Stimulated activated naive B cell treated with anti-CD40 and anti-IgM and Interleukin-4, amounts not matched to agents 10 μg/mL and 1 μg/mL and 100 μg/mL, for 72 hours (primary cell): ENCODE measurements around the gene RRBP1.

Source experiments
- ATAC-seq, 2 donors: fragments of 150-1000 bp; cut with Tn5 transposase; replicated peaks; 2 replicates each; pipeline ENCODE4 v1.10.0; 2021; ENCODE audit warnings: moderate library complexity in 1 of 2
- DNase-seq: peaks from one replicate; pipeline ENCODE4 v3.0.0; 2021
- H3K27ac Mint-ChIP-seq: one replicate; pipeline ENCODE4 v1.8.0; 2022; ENCODE audit warnings: mild to moderate bottlenecking, mixed read lengths
- H3K27me3 Mint-ChIP-seq, 2 donors: one replicate each; pipeline ENCODE4 v1.8.0; 2022; ENCODE audit warnings: mixed read lengths in 2 of 2
- H3K36me3 Mint-ChIP-seq, 2 donors: one replicate each; pipeline ENCODE4 v1.8.0; 2022; ENCODE audit warnings: mixed read lengths in 2 of 2, mild to moderate bottlenecking in 1 of 2
- H3K4me1 Mint-ChIP-seq, 2 donors: one replicate each; pipeline ENCODE4 v1.8.0; 2022; ENCODE audit warnings: mixed read lengths in 2 of 2, mild to moderate bottlenecking in 1 of 2
- H3K4me3 Mint-ChIP-seq, 2 donors: one replicate each; pipeline ENCODE4 v1.8.0; 2022; ENCODE audit warnings: mild to moderate bottlenecking in 2 of 2, mixed read lengths in 2 of 2, moderate library complexity in 1 of 2
- H3K9me3 Mint-ChIP-seq, 2 donors: one replicate each; pipeline ENCODE4 v1.8.0; 2022; ENCODE audit warnings: mixed read lengths in 2 of 2, mild to moderate bottlenecking in 1 of 2

RRBP1 gene, protein sequence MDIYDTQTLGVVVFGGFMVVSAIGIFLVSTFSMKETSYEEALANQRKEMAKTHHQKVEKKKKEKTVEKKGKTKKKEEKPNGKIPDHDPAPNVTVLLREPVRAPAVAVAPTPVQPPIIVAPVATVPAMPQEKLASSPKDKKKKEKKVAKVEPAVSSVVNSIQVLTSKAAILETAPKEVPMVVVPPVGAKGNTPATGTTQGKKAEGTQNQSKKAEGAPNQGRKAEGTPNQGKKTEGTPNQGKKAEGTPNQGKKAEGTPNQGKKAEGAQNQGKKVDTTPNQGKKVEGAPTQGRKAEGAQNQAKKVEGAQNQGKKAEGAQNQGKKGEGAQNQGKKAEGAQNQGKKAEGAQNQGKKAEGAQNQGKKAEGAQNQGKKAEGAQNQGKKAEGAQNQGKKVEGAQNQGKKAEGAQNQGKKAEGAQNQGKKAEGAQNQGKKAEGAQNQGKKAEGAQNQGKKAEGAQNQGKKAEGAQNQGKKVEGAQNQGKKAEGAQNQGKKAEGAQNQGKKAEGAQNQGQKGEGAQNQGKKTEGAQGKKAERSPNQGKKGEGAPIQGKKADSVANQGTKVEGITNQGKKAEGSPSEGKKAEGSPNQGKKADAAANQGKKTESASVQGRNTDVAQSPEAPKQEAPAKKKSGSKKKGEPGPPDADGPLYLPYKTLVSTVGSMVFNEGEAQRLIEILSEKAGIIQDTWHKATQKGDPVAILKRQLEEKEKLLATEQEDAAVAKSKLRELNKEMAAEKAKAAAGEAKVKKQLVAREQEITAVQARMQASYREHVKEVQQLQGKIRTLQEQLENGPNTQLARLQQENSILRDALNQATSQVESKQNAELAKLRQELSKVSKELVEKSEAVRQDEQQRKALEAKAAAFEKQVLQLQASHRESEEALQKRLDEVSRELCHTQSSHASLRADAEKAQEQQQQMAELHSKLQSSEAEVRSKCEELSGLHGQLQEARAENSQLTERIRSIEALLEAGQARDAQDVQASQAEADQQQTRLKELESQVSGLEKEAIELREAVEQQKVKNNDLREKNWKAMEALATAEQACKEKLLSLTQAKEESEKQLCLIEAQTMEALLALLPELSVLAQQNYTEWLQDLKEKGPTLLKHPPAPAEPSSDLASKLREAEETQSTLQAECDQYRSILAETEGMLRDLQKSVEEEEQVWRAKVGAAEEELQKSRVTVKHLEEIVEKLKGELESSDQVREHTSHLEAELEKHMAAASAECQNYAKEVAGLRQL (N-terminal part only)

DNA sequence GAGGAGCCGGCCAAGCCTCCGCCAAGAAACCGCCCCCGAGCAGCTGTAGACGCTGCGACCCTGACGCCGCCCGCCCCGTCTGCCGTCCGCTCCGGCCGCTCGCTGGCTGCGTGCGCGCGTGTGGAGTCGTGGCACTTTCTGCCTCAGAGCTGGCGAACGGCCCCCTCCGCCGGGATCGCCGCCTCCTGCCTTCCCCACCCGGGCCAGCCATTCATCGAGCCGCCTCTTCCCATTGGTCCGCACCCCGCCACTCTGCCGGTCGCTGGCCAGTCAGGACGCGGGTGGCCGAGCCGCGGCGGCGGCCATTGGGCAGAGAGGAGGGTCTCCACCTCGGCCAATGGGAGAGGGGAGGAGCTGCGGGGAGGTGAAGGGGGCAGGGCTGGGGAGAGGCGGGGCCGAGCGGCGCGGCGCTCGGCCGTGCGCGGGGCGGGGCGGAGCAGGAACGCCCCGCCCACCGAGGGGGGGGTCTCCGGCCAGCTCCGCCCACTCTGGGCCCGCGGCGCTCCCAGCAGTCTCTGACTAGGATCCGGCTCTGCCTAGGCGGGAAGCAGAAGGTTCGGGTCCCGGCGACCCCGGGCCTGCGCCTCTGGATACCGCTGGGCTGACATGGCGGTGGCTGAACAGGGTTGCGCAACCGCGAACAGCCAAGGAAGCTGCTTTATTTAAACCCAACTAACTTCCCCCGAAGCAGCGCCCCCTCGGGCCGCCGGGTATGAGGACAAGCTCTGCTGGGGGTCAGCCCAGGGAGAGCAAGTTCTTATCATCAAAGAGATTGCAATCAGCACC is at the start of gene RRBP1:
Gene RRBP1, minus strand, starts transcription at position 140 of the 786 bp plus-strand sequence. CDS start 21,735 bp downstream, outside the sequence.
- H3K9me3 Mint-ChIP-seq, result peaks cover 5% of the 10 kb centered on the region in 2 donors
- DNase-seq, result peak; percentile 97
- peaks cover 12 to 16% of the 10 kb centered on the region in 2 donors for H3K36me3 Mint-ChIP-seq
- peaks cover 18 to 26% of the 10 kb centered on the region in 2 donors for H3K27me3 Mint-ChIP-seq
- H3K4me1 Mint-ChIP-seq, result peaks cover 17 to 25% of the 10 kb centered on the region in 2 donors
- ATAC-seq, result peak; percentile 91 to 92
- H3K4me3 Mint-ChIP-seq, result peak within 1 kb of the TSS; percentile 90
- peak within 1 kb of the TSS; percentile 93 for H3K27ac Mint-ChIP-seq

DNA sequence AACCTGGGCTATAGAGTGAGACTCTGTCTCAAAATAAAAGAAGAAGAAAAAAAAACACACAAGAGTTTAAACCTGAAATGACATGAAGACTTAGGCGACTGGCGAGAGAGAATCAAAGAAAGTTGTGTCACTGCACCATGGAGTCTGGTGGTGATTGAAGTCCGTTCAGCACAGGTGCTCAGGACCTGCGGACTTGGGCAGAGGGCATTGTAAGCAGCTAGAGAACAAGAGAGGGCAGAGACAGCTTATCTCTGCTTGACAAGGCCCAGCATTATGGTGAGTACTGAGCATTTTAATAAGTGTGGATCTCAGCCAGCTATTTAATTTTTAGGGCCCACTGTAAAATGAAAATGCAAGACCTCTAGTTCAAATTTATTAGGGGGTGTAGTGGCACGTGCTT is 49.2 kb upstream of the RRBP1 start:
- Mint-ChIP-seq H3K27me3 (peaks cover 10 to 27% of the 10 kb centered on the region in 2 donors), H3K4me1 (no peaks in the 10 kb centered on the region), H3K4me3 (no peak overlapping the region), H3K36me3 (peaks cover 0 to 3% of the 10 kb centered on the region in 2 donors), H3K27ac (no peak overlapping the region), H3K9me3 (peaks cover 2 to 5% of the 10 kb centered on the region in 2 donors)
- DNase-seq, result no peak
- no peak for ATAC-seq

DNA sequence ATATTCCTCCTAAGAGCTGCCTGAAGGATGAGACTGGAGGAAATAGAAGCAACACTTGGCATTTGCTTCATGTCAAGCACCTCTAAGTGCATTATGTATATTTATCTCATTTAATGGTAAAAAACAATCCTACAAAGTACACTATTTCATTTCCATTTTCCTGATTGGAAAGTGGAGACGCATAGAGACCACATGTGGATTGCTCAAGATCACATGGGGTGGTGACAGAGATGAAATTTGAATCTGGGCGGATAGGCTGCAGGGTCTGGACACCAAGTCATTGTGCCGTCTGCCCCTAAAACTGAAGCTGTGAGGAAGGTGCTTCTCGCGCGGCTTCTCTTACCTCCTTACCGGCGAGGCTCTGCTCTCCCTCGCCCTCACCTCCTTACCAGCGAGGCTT is 48.0 kb upstream of the RRBP1 start:
- no peaks in the 10 kb centered on the region for H3K36me3 Mint-ChIP-seq
- H3K9me3 Mint-ChIP-seq, result no peaks in the 10 kb centered on the region
- ATAC-seq (no peak), DNase-seq (no peak)
- no peak overlapping the region for H3K27ac Mint-ChIP-seq
- H3K27me3 Mint-ChIP-seq, result peaks cover 10 to 27% of the 10 kb centered on the region in 2 donors
- H3K4me3 Mint-ChIP-seq, result no peak overlapping the region
- H3K4me1 Mint-ChIP-seq, result no peaks in the 10 kb centered on the region

DNA sequence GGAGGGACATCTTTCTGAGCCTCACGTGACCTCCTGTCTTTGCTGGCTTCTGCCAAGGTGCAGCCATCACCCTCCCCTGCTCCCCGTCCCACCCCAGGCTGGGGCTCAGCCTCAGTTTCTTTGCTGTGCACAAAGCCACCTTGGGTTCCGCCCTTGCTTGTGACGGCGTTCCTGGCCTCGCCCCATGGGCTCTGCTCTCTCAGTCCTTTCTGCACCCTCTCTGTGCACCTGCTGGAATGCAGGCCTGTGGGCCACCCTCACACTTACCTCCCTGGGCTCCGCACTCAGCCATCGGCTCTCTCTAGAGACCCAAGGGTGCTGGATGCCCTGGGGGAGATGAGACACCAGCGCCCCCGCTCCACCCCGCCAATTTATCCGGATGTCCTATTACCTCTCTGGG is 46.0 kb upstream of the RRBP1 start:
- Mint-ChIP-seq H3K27ac (peak overlapping the region; percentile 0), H3K9me3 (no peaks in the 10 kb centered on the region), H3K36me3 (no peaks in the 10 kb centered on the region), H3K4me1 (no peaks in the 10 kb centered on the region), H3K27me3 (peaks cover 15 to 33% of the 10 kb centered on the region in 2 donors), H3K4me3 (no peak overlapping the region)
- ATAC-seq (no peak), DNase-seq (no peak)

DNA sequence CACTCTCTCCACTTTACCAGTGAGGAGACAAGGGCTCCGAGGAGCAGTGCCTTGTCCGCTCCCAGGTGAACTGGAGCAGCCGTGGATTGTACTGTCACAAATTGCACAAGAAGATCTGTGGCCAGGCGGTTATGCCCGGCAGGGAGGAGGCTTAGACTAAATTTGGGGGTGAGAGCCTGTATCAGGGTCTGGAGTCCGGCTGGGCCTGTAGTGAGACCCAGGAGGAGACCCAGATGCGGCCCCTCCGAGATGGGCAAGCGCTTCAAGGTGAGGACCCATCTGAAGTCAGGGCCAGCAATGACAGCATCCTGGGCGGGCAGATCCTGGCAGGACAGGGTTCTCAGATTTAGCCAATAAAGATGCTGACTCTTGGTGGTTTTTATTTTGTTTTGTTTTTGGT is 45.3 kb upstream of the RRBP1 start:
- Mint-ChIP-seq H3K27ac (no peak overlapping the region), H3K4me3 (no peak overlapping the region), H3K4me1 (no peaks in the 10 kb centered on the region), H3K9me3 (no peaks in the 10 kb centered on the region), H3K27me3 (peaks cover 20 to 31% of the 10 kb centered on the region in 2 donors), H3K36me3 (no peaks in the 10 kb centered on the region)
- ATAC-seq (no peak), DNase-seq (no peak)

DNA sequence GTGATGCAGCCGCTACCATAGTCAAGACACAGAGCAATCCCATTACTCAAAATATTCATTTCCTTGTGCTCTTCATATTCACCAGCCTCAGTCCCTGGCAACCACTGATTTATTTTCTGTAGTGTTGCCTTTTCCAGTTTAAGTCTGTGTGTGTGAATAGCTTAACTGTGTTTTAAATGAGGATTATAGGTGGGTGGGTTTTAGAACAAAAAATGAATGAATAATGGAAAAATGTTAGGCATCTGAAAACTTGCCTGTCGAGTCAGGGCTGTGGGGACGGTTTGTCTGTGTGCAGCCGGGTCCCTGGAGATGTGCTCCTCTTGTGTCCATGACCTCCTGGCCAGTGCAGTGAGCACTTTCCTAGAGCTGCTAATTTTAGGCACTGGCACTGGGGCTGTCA is 44.9 kb upstream of the RRBP1 start:
- no peak overlapping the region for H3K27ac Mint-ChIP-seq
- no peak for DNase-seq
- H3K27me3 Mint-ChIP-seq, result peaks cover 20 to 32% of the 10 kb centered on the region in 2 donors
- H3K9me3 Mint-ChIP-seq, result no peaks in the 10 kb centered on the region
- no peaks in the 10 kb centered on the region for H3K36me3 Mint-ChIP-seq
- ATAC-seq, result no peak
- H3K4me1 Mint-ChIP-seq, result no peaks in the 10 kb centered on the region
- H3K4me3 Mint-ChIP-seq, result no peak overlapping the region

DNA sequence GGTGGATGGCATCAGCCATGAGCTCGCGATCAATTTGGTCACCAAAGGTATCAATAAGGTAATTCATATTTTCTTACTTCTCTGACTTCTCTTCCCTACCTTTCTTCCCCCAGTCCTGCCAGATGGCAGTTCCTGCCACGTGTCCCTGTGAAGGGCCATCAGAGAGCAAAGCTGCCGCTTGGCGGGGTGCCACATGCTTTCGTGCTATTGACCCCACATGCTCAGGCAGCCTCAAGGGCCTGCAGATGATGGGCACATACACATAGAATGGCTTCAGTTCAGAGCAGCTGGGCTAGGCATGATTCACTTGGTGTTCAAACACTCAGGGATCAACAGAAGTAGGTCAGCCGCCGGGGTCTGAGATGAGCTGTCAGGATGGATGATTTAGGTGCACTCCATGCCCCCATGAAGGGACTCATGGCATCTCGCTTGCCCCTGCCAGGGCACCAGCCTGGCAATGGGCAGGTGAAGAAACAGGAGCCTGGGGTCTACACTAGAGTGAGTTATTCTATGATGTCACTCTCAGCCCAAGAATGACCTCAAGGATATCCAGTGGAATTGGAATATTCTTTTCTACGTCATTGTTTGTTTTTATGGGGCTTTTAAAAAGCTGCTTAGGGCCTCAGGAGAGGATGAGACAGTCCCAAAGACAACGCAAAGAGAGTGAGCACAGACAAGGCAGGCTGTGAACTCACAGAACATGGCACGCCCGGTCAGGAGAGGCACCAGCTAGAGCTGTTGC is 43.2 kb upstream of the RRBP1 start:
- Mint-ChIP-seq H3K27ac (no peak overlapping the region), H3K36me3 (no peaks in the 10 kb centered on the region), H3K9me3 (no peaks in the 10 kb centered on the region), H3K4me3 (no peak overlapping the region), H3K4me1 (no peaks in the 10 kb centered on the region), H3K27me3 (peaks cover 16 to 33% of the 10 kb centered on the region in 2 donors)
- no peak for ATAC-seq
- no peak for DNase-seq

DNA sequence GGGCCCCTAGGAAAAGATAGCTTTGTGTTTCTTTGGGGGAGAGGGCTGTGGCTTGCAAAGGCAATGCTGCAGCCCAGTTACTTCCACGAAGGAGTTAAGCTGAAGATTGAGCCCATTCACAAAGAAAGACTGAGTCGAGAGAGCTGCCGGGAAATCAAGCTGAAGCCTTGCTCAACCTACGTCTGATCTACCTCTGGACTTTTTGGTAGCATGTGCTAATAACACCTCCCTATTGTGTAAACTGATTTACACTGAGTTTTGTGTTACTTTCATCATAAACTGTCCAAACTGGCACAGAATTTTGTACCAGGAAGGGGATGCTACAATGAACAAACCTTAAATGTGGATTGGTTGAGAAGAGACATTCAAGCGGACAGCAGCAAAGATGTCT is 41.3 kb upstream of the RRBP1 start:
- Mint-ChIP-seq H3K9me3 (no peaks in the 10 kb centered on the region), H3K4me3 (no peak overlapping the region), H3K4me1 (no peaks in the 10 kb centered on the region), H3K27me3 (peaks cover 13 to 32% of the 10 kb centered on the region in 2 donors), H3K27ac (no peak overlapping the region), H3K36me3 (no peaks in the 10 kb centered on the region)
- DNase-seq, result no peak
- ATAC-seq, result no peak

DNA sequence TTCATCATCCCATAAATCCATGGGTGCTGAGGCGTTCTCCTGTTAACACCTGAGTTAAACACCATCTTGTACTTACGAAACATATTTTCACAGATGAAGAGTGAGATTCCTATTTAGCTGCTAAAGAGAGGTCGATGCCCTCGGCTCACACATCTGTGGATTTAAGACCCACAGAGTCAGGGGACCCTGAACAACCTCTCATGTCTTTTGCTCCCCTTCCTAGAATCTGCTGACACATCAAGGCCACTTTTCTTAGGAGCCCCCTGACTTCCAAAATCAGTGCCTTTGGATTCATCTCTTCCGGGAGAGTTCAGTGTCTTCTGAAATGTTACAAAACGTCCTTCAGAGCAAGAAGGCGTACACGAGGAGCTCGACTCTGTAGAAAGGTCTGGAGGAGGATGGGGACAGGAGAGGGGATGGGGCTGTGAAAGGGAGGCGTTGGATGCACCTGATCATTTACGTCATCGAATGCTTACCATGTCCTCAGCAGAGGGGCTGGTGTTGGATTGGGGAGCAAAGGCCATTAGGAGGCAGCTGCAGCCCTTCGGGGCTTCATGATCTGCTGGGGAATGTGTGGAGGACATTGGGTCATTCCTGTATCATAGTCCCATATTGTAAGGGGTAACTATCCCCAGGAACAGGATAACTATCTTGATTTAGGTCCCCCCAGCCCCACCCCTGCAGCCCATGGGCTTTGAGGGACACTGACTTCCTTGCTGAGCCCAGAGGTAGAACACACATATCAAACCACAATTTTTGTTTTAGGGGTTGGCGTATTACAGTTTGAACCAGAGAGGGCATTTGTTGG is 40.7 kb upstream of the RRBP1 start:
- no peaks in the 10 kb centered on the region for H3K36me3 Mint-ChIP-seq
- no peaks in the 10 kb centered on the region for H3K4me1 Mint-ChIP-seq
- ATAC-seq, result no peak
- H3K4me3 Mint-ChIP-seq, result no peak overlapping the region
- no peaks in the 10 kb centered on the region for H3K9me3 Mint-ChIP-seq
- DNase-seq, result no peak
- H3K27me3 Mint-ChIP-seq, result peaks cover 10 to 28% of the 10 kb centered on the region in 2 donors
- peak overlapping the region; percentile 75 for H3K27ac Mint-ChIP-seq

DNA sequence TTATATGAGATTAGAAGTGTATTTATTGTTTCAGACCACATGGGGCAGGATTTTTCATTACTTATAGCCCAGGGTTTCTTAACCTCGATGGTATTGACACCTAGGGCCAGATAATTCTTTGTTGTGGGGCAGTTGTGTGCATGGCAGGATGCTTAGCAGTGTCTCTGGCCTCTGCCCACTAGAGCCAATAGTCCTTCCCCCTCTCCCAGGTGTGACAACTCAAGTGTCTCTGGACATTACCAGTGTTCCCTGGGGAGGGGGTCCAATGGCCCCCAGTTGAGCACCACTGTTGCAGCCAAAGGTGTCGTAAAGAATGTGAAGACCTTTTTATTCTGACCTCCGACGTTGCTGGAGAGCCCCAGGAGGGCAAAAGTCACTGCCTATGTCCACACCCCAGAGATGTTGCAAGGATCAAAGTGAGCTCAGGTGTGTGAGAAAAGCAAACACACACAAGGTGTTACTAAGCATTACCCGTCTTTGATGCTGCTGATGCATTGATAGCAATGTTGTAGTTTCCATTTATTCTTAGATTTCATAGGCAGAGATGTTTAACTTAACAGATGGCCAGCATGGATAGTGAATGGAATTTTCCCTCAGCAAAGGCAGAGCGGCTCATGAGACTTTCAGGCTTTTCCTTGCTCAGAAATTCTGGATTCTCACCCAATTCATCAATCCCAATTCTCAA is 39.9 kb upstream of the RRBP1 start:
- DNase-seq, result no peak
- H3K4me1 Mint-ChIP-seq, result no peaks in the 10 kb centered on the region
- peaks cover 10 to 28% of the 10 kb centered on the region in 2 donors for H3K27me3 Mint-ChIP-seq
- H3K36me3 Mint-ChIP-seq, result no peaks in the 10 kb centered on the region
- H3K9me3 Mint-ChIP-seq, result no peaks in the 10 kb centered on the region
- ATAC-seq, result no peak
- no peak overlapping the region for H3K4me3 Mint-ChIP-seq
- H3K27ac Mint-ChIP-seq, result no peak overlapping the region

DNA sequence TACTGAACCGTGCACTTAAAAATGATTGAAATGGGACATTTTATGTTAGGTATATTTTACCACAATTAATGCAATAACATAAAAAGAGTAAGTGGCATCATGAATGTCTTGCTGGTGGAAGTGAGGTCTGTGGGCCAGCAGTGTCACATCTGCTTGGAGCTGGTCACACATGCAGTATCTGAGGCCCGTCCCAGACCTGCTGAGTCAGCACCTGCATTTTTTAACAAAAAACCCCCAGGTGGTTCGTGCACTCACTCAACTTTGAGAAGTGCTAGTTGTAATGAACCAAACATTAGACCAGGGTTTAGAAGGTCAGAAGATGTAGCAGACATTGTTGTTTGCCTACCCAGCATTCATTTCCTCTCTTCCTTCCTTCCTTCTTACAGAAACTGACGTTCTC is 38.7 kb upstream of the RRBP1 start:
- ATAC-seq, result no peak
- H3K9me3 Mint-ChIP-seq, result no peaks in the 10 kb centered on the region

DNA sequence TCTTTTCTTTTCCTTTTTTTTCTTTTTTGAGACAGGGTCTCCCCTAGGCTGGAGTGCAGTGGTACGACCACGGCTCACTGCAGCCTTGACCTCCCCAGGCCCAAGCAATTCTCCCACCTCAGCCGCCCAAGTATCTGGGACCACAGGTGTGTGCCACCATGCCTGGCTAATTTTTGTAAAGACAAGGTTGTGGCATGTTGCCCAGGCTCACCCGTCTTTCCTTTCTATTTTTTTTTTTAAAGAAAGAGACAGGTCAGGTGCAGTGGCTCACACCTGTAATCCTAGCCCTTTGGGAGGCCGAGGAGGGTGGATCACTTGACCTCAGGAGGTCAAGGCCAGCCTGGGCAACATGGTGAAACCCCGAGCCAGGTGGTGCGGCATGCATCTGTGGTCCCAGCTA is 34.3 kb upstream of the RRBP1 start:
- Mint-ChIP-seq H3K36me3 (no peaks in the 10 kb centered on the region), H3K27me3 (peaks cover 10 to 12% of the 10 kb centered on the region in 2 donors), H3K9me3 (no peaks in the 10 kb centered on the region), H3K4me3 (no peak overlapping the region), H3K4me1 (peaks cover 0 to 2% of the 10 kb centered on the region in 2 donors), H3K27ac (no peak overlapping the region)
- no peak for ATAC-seq
- no peak for DNase-seq

More for the DNA sequence above, 38.7 kb upstream of the RRBP1 start:
- Mint-ChIP-seq H3K27ac (no peak overlapping the region), H3K4me3 (no peak overlapping the region), H3K27me3 (peaks cover 10 to 28% of the 10 kb centered on the region in 2 donors), H3K4me1 (no peaks in the 10 kb centered on the region), H3K36me3 (no peaks in the 10 kb centered on the region)
- DNase-seq, result no peak
